Left renal cortex interstitium (tissue), 4 donors: Measurements from ENCODE around the gene NAPA. TPM values are rescaled to one million over a fixed set of nuclear protein-coding genes. Genes with fewer than 3 reads are reported as not detected.

Source experiments
- DNase-seq, 4 donors: peaks; one replicate each; pipeline ENCODE4 v3.0.0-alpha.2; 2013; ENCODE audit warnings: low read depth in 4 of 4, low spot score in 2 of 4, missing footprints in 1 of 4
- polyA plus RNA-seq, 4 donors: library from polyadenylated mRNA; unstranded; fragments of 120-200 nt; gene quantifications; one replicate each; pipeline ENCODE4 v1.2.1, GENCODE V29; 2013; ENCODE audit not compliant: insufficient read length in 4 of 4

NAPA gene
- polyA plus RNA-seq, 4 donors = 147 to 180 (median 159) TPM

- DNase-seq = no peak
Observed at GRCh38 chr19:47503826-47504150, 11.1 kb downstream of the NAPA start.

GRCh38 chr19:47503130-47503825 is 11.6 kb downstream of the NAPA start:
- no peak for DNase-seq

- no peak for DNase-seq
Observed at GRCh38 chr19:47499863-47500830, 14.7 kb downstream of the NAPA start.

GRCh38 chr19:47499371-47499770 is 15.5 kb downstream of the NAPA start:
- DNase-seq = no peak

GRCh38 chr19:47498561-47498960 is 16.3 kb downstream of the NAPA start:
- no peak for DNase-seq

- no peak for DNase-seq
Observed at GRCh38 chr19:47497821-47498520, 16.9 kb downstream of the NAPA start.

- no peak for DNase-seq
Observed at GRCh38 chr19:47497050-47497766, 17.7 kb downstream of the NAPA start.

- no peak for DNase-seq
Observed at GRCh38 chr19:47495478-47496372, 19.1 kb downstream of the NAPA start.

- DNase-seq = no peak
Observed at GRCh38 chr19:47494729-47495128, 20.1 kb downstream of the NAPA start.

- DNase-seq = no peak
Observed at GRCh38 chr19:47494211-47494547, 20.7 kb downstream of the NAPA start.

GRCh38 chr19:47493378-47494210 is 21.3 kb downstream of the NAPA start:
- no peak for DNase-seq

GRCh38 chr19:47492571-47493377 is 22.1 kb downstream of the NAPA start:
- no peak for DNase-seq

GRCh38 chr19:47492137-47492533 is 22.7 kb downstream of the NAPA start:
- no peak for DNase-seq

- no peak for DNase-seq
Observed at GRCh38 chr19:47491358-47492136, 23.3 kb downstream of the NAPA start.

GRCh38 chr19:47490847-47491246 is 24.0 kb downstream of the NAPA start:
- DNase-seq = no peak

GRCh38 chr19:47490031-47490430 is 24.8 kb downstream of the NAPA start:
- DNase-seq = no peak
